Body of pancreas (tissue), 4 donors: ENCODE measurements around the gene SLC35F3. TPM values are rescaled to one million over a fixed set of nuclear protein-coding genes. Genes with fewer than 3 reads are reported as not detected.

Source experiments
- ATAC-seq: fragments of 150-250 bp; one replicate; pipeline ENCODE4 v1.9.1; 2016
- DNase-seq, 4 donors: peaks; one replicate each; pipeline ENCODE4 v3.0.0-alpha.2; 2019
- H3K27ac ChIP-seq, 4 donors: fragments of 200-600 bp; sonication (generic); 1 replicate in 3 of 4; 2 replicates in 1 of 4; pipeline versions ENCODE4 v1.5.1 to v1.6.1; 2016 to 2019; ENCODE audit warnings: mild to moderate bottlenecking in 1 of 4, mixed read lengths in 1 of 4, moderate library complexity in 1 of 4
- H3K27me3 ChIP-seq, 2 donors: fragments of 200-600 bp; sonication (generic); one replicate each; pipeline ENCODE4 v1.6.0; 2016; ENCODE audit warnings: mild to moderate bottlenecking in 1 of 2
- H3K36me3 ChIP-seq, 2 donors: fragments of 200-600 bp; sonication (generic); replicated peaks in 1 of 2; 2 replicates each; pipeline ENCODE4 v1.5.1; 2016; ENCODE audit warnings: low read depth in 2 of 2; ENCODE audit not compliant: insufficient read depth in 1 of 2
- H3K4me1 ChIP-seq: fragments of 200-600 bp; sonication (generic); one replicate; pipeline ENCODE4 v1.6.0; 2016
- H3K4me3 ChIP-seq, 2 donors: fragments of 200-600 bp; sonication (generic); 1 replicate in 1 of 2; 2 replicates in 1 of 2; pipeline ENCODE4 v1.5.1; 2016 to 2019
- H3K9me3 ChIP-seq, 3 donors: fragments of 200-600 bp; sonication (generic); 1 replicate in 2 of 3; 2 replicates in 1 of 3; pipeline ENCODE4 v1.5.1; 2016
- POLR2A ChIP-seq, 3 donors: fragments of 450-650 bp; IDR thresholded peaks; one replicate each; pipeline ENCODE4 v1.6.1; 2016; ENCODE audit warnings: antibody characterized with exemption in 3 of 3, mild to moderate bottlenecking in 2 of 3
- WGBS, 2 donors: methylation state at CpG; one replicate each; pipeline ENCODE4 v1.1.5; 2017; 5-methylcytosine and 5-hydroxymethylcytosine counted together
- intact Hi-C: fragments of 100-400 bp; cut with DNase I; formaldehyde crosslinking; loops from one replicate; pipeline ENCODE4 v1.15.1; 2023
- total RNA-seq, 2 donors: library from RNA; depleted of rRNA; stranded (reverse); fragments of >200 nt; gene quantifications; one replicate each; pipeline ENCODE4 v1.1.0, GENCODE V29; 2016
- TF ChIP-seq, protein P1 (sequence below), 7 experiments: fragments of 450-650 bp in 4 of 7; fragments of 200-600 bp in 3 of 7; sonication (generic) in 3 of 7; IDR thresholded peaks; one replicate each; pipeline ENCODE4 v1.5.1; 2016 to 2019; ENCODE audit warnings: antibody characterized with exemption in 7 of 7

The SLC35F3 gene
- total RNA-seq, 2 donors from 2014 or later, result 0.99 to 11.7 TPM

GRCh38 chr1:234289538-234290305 is 385.2 kb downstream of the SLC35F3 start:
- no peaks in the 10 kb centered on the region for H3K4me1 ChIP-seq
- no peaks in the 10 kb centered on the region for H3K9me3 ChIP-seq
- no peaks in the 10 kb centered on the region for H3K27me3 ChIP-seq
- WGBS, 2 donors, result 87 to 91% methylated on average over 2 of the region's 2 CpGs
- intact Hi-C loops, result no loop called here
- H3K4me3 ChIP-seq, result no peak overlapping the region
- no peak overlapping the region for H3K27ac ChIP-seq
- no peaks in the 10 kb centered on the region for H3K36me3 ChIP-seq
- DNase-seq, result no peak
- ATAC-seq, result no peak
- TF ChIP-seq, protein P1, sequence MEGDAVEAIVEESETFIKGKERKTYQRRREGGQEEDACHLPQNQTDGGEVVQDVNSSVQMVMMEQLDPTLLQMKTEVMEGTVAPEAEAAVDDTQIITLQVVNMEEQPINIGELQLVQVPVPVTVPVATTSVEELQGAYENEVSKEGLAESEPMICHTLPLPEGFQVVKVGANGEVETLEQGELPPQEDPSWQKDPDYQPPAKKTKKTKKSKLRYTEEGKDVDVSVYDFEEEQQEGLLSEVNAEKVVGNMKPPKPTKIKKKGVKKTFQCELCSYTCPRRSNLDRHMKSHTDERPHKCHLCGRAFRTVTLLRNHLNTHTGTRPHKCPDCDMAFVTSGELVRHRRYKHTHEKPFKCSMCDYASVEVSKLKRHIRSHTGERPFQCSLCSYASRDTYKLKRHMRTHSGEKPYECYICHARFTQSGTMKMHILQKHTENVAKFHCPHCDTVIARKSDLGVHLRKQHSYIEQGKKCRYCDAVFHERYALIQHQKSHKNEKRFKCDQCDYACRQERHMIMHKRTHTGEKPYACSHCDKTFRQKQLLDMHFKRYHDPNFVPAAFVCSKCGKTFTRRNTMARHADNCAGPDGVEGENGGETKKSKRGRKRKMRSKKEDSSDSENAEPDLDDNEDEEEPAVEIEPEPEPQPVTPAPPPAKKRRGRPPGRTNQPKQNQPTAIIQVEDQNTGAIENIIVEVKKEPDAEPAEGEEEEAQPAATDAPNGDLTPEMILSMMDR (IDR thresholded peaks at IDR 0.05), result no peak
- TF ChIP-seq POLR2A (IDR thresholded peaks at IDR 0.05), result no peak

DNA sequence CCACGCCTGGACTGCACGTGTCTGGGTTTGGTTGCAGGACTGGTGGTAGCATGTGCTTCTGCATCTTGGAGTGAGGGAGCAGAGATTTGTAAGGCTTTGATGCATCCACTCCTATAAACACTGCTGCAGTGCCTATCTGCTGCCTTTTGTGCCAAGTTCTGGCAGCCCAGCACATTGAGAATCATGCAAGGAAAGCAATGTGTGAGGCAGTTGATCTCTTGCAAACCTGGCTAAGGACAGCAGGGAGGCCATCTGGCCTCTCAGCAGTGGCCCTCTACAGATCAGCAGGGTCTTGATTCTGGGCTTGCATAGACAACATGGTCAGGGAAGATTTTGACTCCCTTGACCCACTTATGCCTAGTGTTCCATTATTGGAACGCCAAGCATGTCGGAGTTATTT is 387.5 kb downstream of the SLC35F3 start:
- intact Hi-C loops, result no loop called here
- TF ChIP-seq POLR2A (IDR thresholded peaks at IDR 0.05), result no peak
- TF ChIP-seq, protein P1 (IDR thresholded peaks at IDR 0.05), result no peak
- H3K36me3 ChIP-seq, result no peaks in the 10 kb centered on the region
- no peak overlapping the region for H3K27ac ChIP-seq
- H3K9me3 ChIP-seq, result no peaks in the 10 kb centered on the region
- 88 to 93% methylated on average over 4 of the region's 4 CpGs for WGBS, 2 donors
- ATAC-seq, result no peak
- no peak overlapping the region for H3K4me3 ChIP-seq
- H3K4me1 ChIP-seq, result no peaks in the 10 kb centered on the region
- no peaks in the 10 kb centered on the region for H3K27me3 ChIP-seq
- no peak for DNase-seq

GRCh38 chr1:234292548-234292947 is 388.1 kb downstream of the SLC35F3 start:
- Histone ChIP-seq H3K9me3 (no peaks in the 10 kb centered on the region), H3K27ac (no peak overlapping the region), H3K27me3 (no peaks in the 10 kb centered on the region), H3K36me3 (no peaks in the 10 kb centered on the region), H3K4me3 (no peak overlapping the region), H3K4me1 (no peaks in the 10 kb centered on the region)
- no peak for ATAC-seq
- intact Hi-C loops, result no loop called here
- TF ChIP-seq, protein P1 (IDR thresholded peaks at IDR 0.05), result no peak
- TF ChIP-seq POLR2A (IDR thresholded peaks at IDR 0.05), result no peak
- no peak for DNase-seq
- 81 to 89% methylated on average over 2 of the region's 2 CpGs for WGBS, 2 donors

- H3K36me3 ChIP-seq, result no peaks in the 10 kb centered on the region
- intact Hi-C loops, result no loop called here
- ATAC-seq, result no peak
These were observed 389.8 kb downstream of the SLC35F3 start for GRCh38 chr1:234294109-234294817.

More at GRCh38 chr1:234294109-234294817, 389.8 kb downstream of the SLC35F3 start:
- no peak for DNase-seq
- no peaks in the 10 kb centered on the region for H3K4me1 ChIP-seq
- no peaks in the 10 kb centered on the region for H3K9me3 ChIP-seq
- 72 to 77% methylated on average over 14 of the region's 14 CpGs for WGBS, 2 donors
- TF ChIP-seq POLR2A (IDR thresholded peaks at IDR 0.05), result no peak
- TF ChIP-seq, protein P1 (IDR thresholded peaks at IDR 0.05), result no peak
- no peaks in the 10 kb centered on the region for H3K27me3 ChIP-seq
- no peak overlapping the region for H3K27ac ChIP-seq
- H3K4me3 ChIP-seq, result no peak overlapping the region
